Fibroblast of lung (primary cell): Measurements from ENCODE around the gene PCCB. TPM values are rescaled to one million over a fixed set of nuclear protein-coding genes. Genes with fewer than 3 reads are reported as not detected.

ENCODE experiments used
- DNase-seq, 2 donors: peaks; one replicate each; pipeline versions ENCODE4 v3.0.0 to v3.0.0-alpha.2; 2010; ENCODE audit warnings: low read depth in 2 of 2
- H2AFZ ChIP-seq: 2 replicates; pipeline ENCODE4 v1.5.1; 2012; ENCODE audit warnings: low read length, control low read depth, inconsistent platforms
- H3K27ac ChIP-seq: 2 replicates; pipeline ENCODE4 v1.5.1; 2011; ENCODE audit warnings: low read length, control low read depth; ENCODE audit not compliant: insufficient read depth
- H3K27me3 ChIP-seq: 2 replicates; pipeline ENCODE4 v1.5.1; 2011; ENCODE audit warnings: mild to moderate bottlenecking, low read length; ENCODE audit not compliant: control insufficient read depth, insufficient read depth
- H3K36me3 ChIP-seq: 2 replicates; pipeline ENCODE4 v1.5.1; 2011; ENCODE audit warnings: low read length; ENCODE audit not compliant: control insufficient read depth, insufficient read depth
- H3K4me1 ChIP-seq: 2 replicates; pipeline ENCODE4 v1.5.1; 2011; ENCODE audit warnings: low read length; ENCODE audit not compliant: control insufficient read depth, insufficient read depth; ENCODE audit errors: extremely low read depth
- H3K4me2 ChIP-seq: 2 replicates; pipeline ENCODE4 v1.5.1; 2011; ENCODE audit warnings: low read length, control low read depth; ENCODE audit not compliant: insufficient read depth; ENCODE audit errors: extremely low read depth
- H3K4me3 ChIP-seq, 4 experiments: fragments of 200-600 bp in 1 of 4; sonication (generic) in 1 of 4; replicated peaks in 1 of 4; 2 replicates each; pipeline ENCODE4 v1.5.1; 2011 to 2016; ENCODE audit warnings: low read length in 4 of 4, low read depth in 3 of 4, mild to moderate bottlenecking in 3 of 4, control low read depth in 2 of 4, inconsistent platforms in 1 of 4, mixed read lengths in 1 of 4; ENCODE audit not compliant: insufficient read depth in 1 of 4; ENCODE audit errors: control extremely low read depth in 1 of 4
- H3K79me2 ChIP-seq: 2 replicates; pipeline ENCODE4 v1.5.1; 2012; ENCODE audit warnings: mild to moderate bottlenecking, low read length, inconsistent platforms; ENCODE audit not compliant: control insufficient read depth, insufficient read depth
- H3K9ac ChIP-seq: 2 replicates; pipeline ENCODE4 v1.5.1; 2011; ENCODE audit warnings: mild to moderate bottlenecking, low read length, control low read depth; ENCODE audit not compliant: insufficient read depth
- H3K9me3 ChIP-seq: 2 replicates; pipeline ENCODE4 v1.5.1; 2012; ENCODE audit warnings: low read depth, low read length; ENCODE audit not compliant: control insufficient read depth, insufficient read depth
- H4K20me1 ChIP-seq: 2 replicates; pipeline ENCODE4 v1.5.1; 2011; ENCODE audit warnings: low read length; ENCODE audit not compliant: control insufficient read depth, insufficient read depth; ENCODE audit errors: extremely low read depth
- EZH2 ChIP-seq: IDR thresholded peaks from 2 replicates; pipeline ENCODE4 v1.5.1; 2012; ENCODE audit warnings: low read length, control low read depth, mild to moderate bottlenecking; ENCODE audit errors: missing control alignments
- polyA plus RNA-seq, 2 donors: library from polyadenylated mRNA; depleted of rRNA in 1 of 2; stranded (reverse) in 1 of 2; unstranded in 1 of 2; fragments of >200 nt; gene quantifications; 2 replicates each; pipeline ENCODE4 v1.2.1, GENCODE V29; 2011 to 2012; ENCODE audit warnings: missing spikeins in 1 of 2
- total RNA-seq: library from RNA; depleted of rRNA; stranded (reverse); fragments of >200 nt; gene quantifications from 2 replicates; pipeline ENCODE4 v1.2.1, GENCODE V29; 2014
- TF ChIP-seq, protein P1 (sequence below), 2 donors: IDR thresholded peaks in 1 of 2; conservative IDR thresholded peaks in 1 of 2; 1 replicate in 1 of 2; 2 replicates in 1 of 2; pipeline ENCODE4 v1.5.1; 2011 to 2012; ENCODE audit warnings: low read length in 2 of 2, control low read depth in 1 of 2, inconsistent platforms in 1 of 2, low read depth in 1 of 2, mild to moderate bottlenecking in 1 of 2

The PCCB gene
- total and polyA plus RNA-seq, 2 donors (not counting 1 experiment from before 2014, with no cell fraction given) = 56.0 to 81.4 TPM

DNA sequence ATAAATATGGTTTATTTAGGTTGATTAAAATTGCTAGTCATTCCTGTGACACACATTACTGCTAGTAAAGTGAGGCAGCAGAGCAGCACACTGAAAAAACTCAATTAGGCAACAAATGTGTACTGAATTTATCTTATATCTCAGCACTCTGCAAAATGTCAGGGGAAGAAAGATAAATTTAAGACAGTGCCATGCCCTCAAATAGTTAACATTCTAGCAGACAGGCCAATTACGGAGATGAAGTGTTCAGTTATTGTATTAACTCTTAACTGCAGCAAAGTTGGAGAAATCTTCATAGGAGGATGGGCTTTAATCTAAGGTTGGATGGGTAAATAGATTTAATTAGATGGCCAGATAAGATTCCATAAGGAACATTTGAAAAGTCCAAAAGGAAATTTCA lies 127.9 kb downstream of the PCCB start:
- DNase-seq = no peak
- Histone ChIP-seq H3K4me2 (no peak overlapping the region), H3K27ac (no peak overlapping the region), H3K27me3 (no peaks in the 10 kb centered on the region), H4K20me1 (no peaks in the 10 kb centered on the region), H2AFZ (no peak overlapping the region), H3K4me1 (no peaks in the 10 kb centered on the region), H3K9me3 (no peaks in the 10 kb centered on the region), H3K36me3 (no peaks in the 10 kb centered on the region), H3K79me2 (no peaks in the 10 kb centered on the region), H3K9ac (no peak overlapping the region), H3K4me3 (no peak overlapping the region)
- TF ChIP-seq EZH2 = no peak
- TF ChIP-seq, protein P1, sequence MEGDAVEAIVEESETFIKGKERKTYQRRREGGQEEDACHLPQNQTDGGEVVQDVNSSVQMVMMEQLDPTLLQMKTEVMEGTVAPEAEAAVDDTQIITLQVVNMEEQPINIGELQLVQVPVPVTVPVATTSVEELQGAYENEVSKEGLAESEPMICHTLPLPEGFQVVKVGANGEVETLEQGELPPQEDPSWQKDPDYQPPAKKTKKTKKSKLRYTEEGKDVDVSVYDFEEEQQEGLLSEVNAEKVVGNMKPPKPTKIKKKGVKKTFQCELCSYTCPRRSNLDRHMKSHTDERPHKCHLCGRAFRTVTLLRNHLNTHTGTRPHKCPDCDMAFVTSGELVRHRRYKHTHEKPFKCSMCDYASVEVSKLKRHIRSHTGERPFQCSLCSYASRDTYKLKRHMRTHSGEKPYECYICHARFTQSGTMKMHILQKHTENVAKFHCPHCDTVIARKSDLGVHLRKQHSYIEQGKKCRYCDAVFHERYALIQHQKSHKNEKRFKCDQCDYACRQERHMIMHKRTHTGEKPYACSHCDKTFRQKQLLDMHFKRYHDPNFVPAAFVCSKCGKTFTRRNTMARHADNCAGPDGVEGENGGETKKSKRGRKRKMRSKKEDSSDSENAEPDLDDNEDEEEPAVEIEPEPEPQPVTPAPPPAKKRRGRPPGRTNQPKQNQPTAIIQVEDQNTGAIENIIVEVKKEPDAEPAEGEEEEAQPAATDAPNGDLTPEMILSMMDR (conservative IDR thresholded peaks at IDR 0.05 in 1 of 2, IDR thresholded peaks at IDR 0.05 in 1 of 2; ENCODE audit: low read depth in 1 of 2, low read length in 2 of 2) = no peak

Other genes starting within 250 kb of the PCCB start
- gene MSL2, start 54.0 kb upstream of the PCCB start, total RNA-seq = 9.2 and 12.1 TPM in 2 replicates
- gene MSL2, start 54.0 kb upstream of the PCCB start, polyA plus RNA-seq = 16.6 and 19.7 TPM in 2 replicates